HepG2 (cell line): ENCODE measurements around the gene AHCTF1. TPM values are rescaled to one million over a fixed set of nuclear protein-coding genes. Genes with fewer than 3 reads are reported as not detected.
"Not testable (repeated sequence)": the region's sequence is repeated elsewhere in the genome, so short reads cannot be mapped to it uniquely, and the experiment has no call there.

ENCODE experiments used
- ATAC-seq: fragments of 200-7000 bp; cut with Tn5 transposase; 3 replicates; pipeline ENCODE4 v1.9.1; 2020; ENCODE audit warnings: mild to moderate bottlenecking, moderate library complexity
- BruUV-seq: library from RNA; stranded (reverse); fragments of 400-500 nt; replicated peaks from 2 replicates; lab custom pipeline; 2021; lab: Mats Ljungman, UMichigan
- CTCF ChIA-PET: fragments of 300-600 bp; formaldehyde crosslinking; extraction: SDS; loops from one replicate; lab custom pipeline; 2021; ENCODE audit warnings: low total read pairs, inconsistent platforms, low intra/inter-chr PET ratio; lab: Yijun Ruan, JAX
- POLR2A ChIA-PET: fragments of 350-600 bp; sonication (Branson Sonifier 250); formaldehyde crosslinking; loops from one replicate; lab custom pipeline; 2020; ENCODE audit warnings: antibody characterized with exemption, inconsistent platforms; lab: Yijun Ruan, JAX
- DNase-seq: peaks from one replicate; pipeline ENCODE4 v3.0.0-alpha.2; 2015; ENCODE audit warnings: low spot score
- FAIRE-seq: peaks from 3 replicates; lab custom pipeline; 2011; peaks lifted over from hg19 to GRCh38; lab: Jason Lieb, UNC
- H2AFZ ChIP-seq: one replicate; pipeline ENCODE4 v1.6.1; 2011; ENCODE audit warnings: low read length, inconsistent platforms
- H3K27ac ChIP-seq: fragments of 300-600 bp; 3 replicates; pipeline ENCODE4 v1.8.0; 2011; ENCODE audit warnings: mixed run types, mild to moderate bottlenecking, mixed read lengths, low read length, inconsistent platforms; ENCODE audit not compliant: insufficient read depth; ENCODE audit errors: extremely low read length
- H3K27me3 ChIP-seq, 2 experiments: fragments of 200-600 bp in 1 of 2; 2 replicates in 1 of 2; 3 replicates in 1 of 2; pipeline versions ENCODE4 v1.6.0 to v1.8.0; 2011; ENCODE audit warnings: low read length in 2 of 2, mild to moderate bottlenecking in 2 of 2, moderate library complexity in 2 of 2, inconsistent platforms in 1 of 2; ENCODE audit not compliant: insufficient read depth in 2 of 2, control insufficient read depth in 1 of 2
- H3K36me3 ChIP-seq, 2 experiments: fragments of 200-600 bp in 1 of 2; replicated peaks in 1 of 2; 2 replicates in 1 of 2; 3 replicates in 1 of 2; pipeline versions ENCODE4 v1.5.1 to v1.8.0; 2011; ENCODE audit warnings: low read length in 2 of 2, inconsistent platforms in 1 of 2; ENCODE audit not compliant: insufficient read depth in 2 of 2, control insufficient read depth in 1 of 2
- H3K4me1 ChIP-seq: 2 replicates; pipeline ENCODE4 v1.5.1; 2012; ENCODE audit warnings: low read length, inconsistent platforms; ENCODE audit not compliant: insufficient read depth
- H3K4me2 ChIP-seq: 2 replicates; pipeline ENCODE4 v1.6.0; 2011; ENCODE audit warnings: low read depth, low read length, inconsistent platforms
- H3K4me3 ChIP-seq, 3 experiments: fragments of 200-600 bp in 1 of 3; sonication (generic), shearing (Covaris generic) in 1 of 3; replicated peaks in 1 of 3; 2 replicates each; pipeline ENCODE4 v1.5.1; 2011 to 2016; ENCODE audit warnings: low read length in 3 of 3, inconsistent platforms in 2 of 3, low read depth in 2 of 3, mild to moderate bottlenecking in 2 of 3, control low read depth in 1 of 3, mixed read lengths in 1 of 3; ENCODE audit not compliant: insufficient read depth in 1 of 3
- H3K79me2 ChIP-seq: one replicate; pipeline ENCODE4 v1.6.1; 2011; ENCODE audit warnings: low read length, inconsistent platforms; ENCODE audit not compliant: insufficient read depth
- H3K9ac ChIP-seq: 2 replicates; pipeline ENCODE4 v1.6.0; 2011; ENCODE audit warnings: mild to moderate bottlenecking, low read depth, low read length, inconsistent platforms; ENCODE audit not compliant: insufficient read depth
- H3K9me3 ChIP-seq: 2 replicates; pipeline ENCODE4 v1.5.1; 2012; ENCODE audit warnings: mild to moderate bottlenecking, low read length
- H4K20me1 ChIP-seq: 2 replicates; pipeline ENCODE4 v1.6.0; 2011; ENCODE audit warnings: inconsistent platforms, mild to moderate bottlenecking, low read length, moderate library complexity; ENCODE audit not compliant: insufficient read depth
- BATF2 ChIP-seq: sonication (generic); formaldehyde crosslinking; IDR thresholded peaks from 2 replicates; pipeline ENCODE4 v1.8.0; 2022; ENCODE audit warnings: mild to moderate bottlenecking, missing genetic modification reagents, moderate library complexity
- DMTF1 ChIP-seq: sonication (generic); formaldehyde crosslinking; IDR thresholded peaks from 2 replicates; pipeline ENCODE4 v1.4.0; 2020; ENCODE audit warnings: mild to moderate bottlenecking, missing genetic modification reagents
- EHMT2 ChIP-seq: fragments of 200-600 bp; sonication (generic); IDR thresholded peaks from 2 replicates; pipeline ENCODE4 v1.7.0; 2017; ENCODE audit warnings: antibody characterized with exemption, low read depth, low read length, borderline replicate concordance
- PAWR ChIP-seq: sonication (generic); formaldehyde crosslinking; IDR thresholded peaks from 2 replicates; pipeline ENCODE4 v1.4.0; 2020; ENCODE audit warnings: missing genetic modification reagents, mild to moderate bottlenecking, borderline replicate concordance
- SIN3B ChIP-seq: fragments of 150-350 bp; IDR thresholded peaks from 2 replicates; pipeline ENCODE4 v1.6.1; 2014; ENCODE audit warnings: low read length
- SIX1 ChIP-seq: sonication (generic); formaldehyde crosslinking; IDR thresholded peaks from 2 replicates; pipeline ENCODE4 v1.4.0; 2020; ENCODE audit warnings: missing genetic modification reagents, borderline replicate concordance
- ZBTB14 ChIP-seq: sonication (generic); formaldehyde crosslinking; IDR thresholded peaks from 2 replicates; pipeline ENCODE4 v1.4.0; 2020; ENCODE audit warnings: missing genetic modification reagents
- ZNF329 ChIP-seq: sonication (generic); formaldehyde crosslinking; IDR thresholded peaks from 2 replicates; pipeline ENCODE4 v1.9.0; 2021; ENCODE audit warnings: low read depth, mild to moderate bottlenecking, missing genetic modification reagents
- ZNF879 ChIP-seq: sonication (generic); formaldehyde crosslinking; IDR thresholded peaks from 2 replicates; pipeline ENCODE4 v1.8.1; 2023; ENCODE audit warnings: missing genetic modification reagents
- WGBS: methylation state at CpG from one replicate; pipeline ENCODE4 v1.1.6; 2017; ENCODE audit warnings: low lambda C conversion rate; 5-methylcytosine and 5-hydroxymethylcytosine counted together
- in situ Hi-C: cut with HindIII; loops from 2 replicates; pipeline ENCODE4 v1.10.0; 2017; ENCODE audit warnings: low pct_unique_long_range_greater_than_20kb; ENCODE audit not compliant: extremely low pct_ligation_motif_present
- intact Hi-C: fragments of 100-400 bp; cut with micrococcal nuclease; formaldehyde crosslinking; loops from one replicate; pipeline ENCODE4 v1.10.0; 2022; ENCODE audit not compliant: unreplicated experiment
- polyA plus RNA-seq, 8 experiments: library from polyadenylated mRNA; depleted of rRNA in 3 of 8; stranded (reverse) in 7 of 8; unstranded in 1 of 8; fragments of >200 nt; fragmentation: Illumina TruSeq in 4 of 8; extraction: Trizol in 4 of 8; gene quantifications; 2 replicates each; pipeline versions ENCODE4 v1.2.1 to v1.2.3, GENCODE V29; 2011 to 2016; ENCODE audit warnings: low read depth in 4 of 8, missing spikeins in 1 of 8, mixed read lengths in 1 of 8; ENCODE audit not compliant: insufficient read depth in 1 of 8
- total RNA-seq, 5 experiments: library from RNA; depleted of rRNA; stranded (reverse); fragments of >200 nt; fragmentation: Illumina TruSeq; extraction: Trizol; gene quantifications; 2 replicates each; pipeline ENCODE4 v1.2.3, GENCODE V29; 2016; ENCODE audit warnings: low read depth in 1 of 5
- TF ChIP-seq, protein P1 (sequence below): IDR thresholded peaks from 2 replicates; pipeline ENCODE4 v1.6.1; 2016; ENCODE audit warnings: missing compliant biosample characterization, missing genetic modification reagents, borderline replicate concordance

AHCTF1 gene
- total and polyA plus RNA-seq, 2 of the 13 experiments (the other 11 are each of a cell fraction or from before 2014, with no cell fraction given) = 16.6 to 45.9 TPM

GRCh38 chr1:246856371-246856770 is 75.4 kb downstream of the AHCTF1 start (continued):
- TF ChIP-seq BATF2 (CRISPR knock-in tag) (no peak), SIN3B (no peak), ZNF329 (no peak), ZBTB14 (no peak)

GRCh38 chr1:246850640-246851039 is 81.1 kb downstream of the AHCTF1 start:
- H3K9me3 ChIP-seq, H3K27ac ChIP-seq, H2AFZ ChIP-seq, H3K79me2 ChIP-seq, CTCF ChIA-PET, H3K4me3 ChIP-seq, BruUV-seq, H3K9ac ChIP-seq, H3K27me3 ChIP-seq, H4K20me1 ChIP-seq, DNase-seq, H3K4me2 ChIP-seq, in situ Hi-C loops, POLR2A ChIA-PET, FAIRE-seq, H3K4me1 ChIP-seq, intact Hi-C loops, ATAC-seq: not testable (repeated sequence)
- H3K36me3 ChIP-seq = peaks cover 8 to 76% of the 10 kb centered on the region in 2 experiments
- 99% methylated on average over 5 of the region's 5 CpGs for WGBS

DNA sequence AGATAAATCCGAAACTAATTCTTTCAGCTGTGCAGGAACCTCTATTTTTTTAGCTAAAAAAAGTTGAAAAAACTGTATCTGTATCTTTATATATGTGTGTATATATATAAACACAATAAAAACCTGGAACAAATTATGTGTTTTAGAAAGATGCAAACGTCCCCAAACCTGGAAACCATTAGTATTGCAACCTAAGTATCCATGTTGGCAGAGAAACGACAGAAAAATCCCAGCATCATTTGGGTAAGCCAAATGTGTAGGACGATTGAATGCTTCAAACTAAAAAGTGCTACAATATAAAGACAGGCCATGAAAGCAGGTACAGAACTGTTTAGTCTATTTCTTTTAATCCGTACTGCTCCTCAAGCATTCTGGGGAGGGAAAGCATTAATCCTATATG is 87.9 kb downstream of the AHCTF1 start:
- Histone ChIP-seq H3K27me3 (no peaks in the 10 kb centered on the region; a peak in 1 of 5 replicates), H3K27ac (no peak overlapping the region), H3K79me2 (no peaks in the 10 kb centered on the region), H3K36me3 (peaks cover 10 to 46% of the 10 kb centered on the region in 2 experiments), H4K20me1 (no peaks in the 10 kb centered on the region), H3K9ac (no peak overlapping the region), H2AFZ (no peak overlapping the region), H3K9me3 (no peaks in the 10 kb centered on the region), H3K4me1 (no peaks in the 10 kb centered on the region), H3K4me2 (no peak overlapping the region), H3K4me3 (no peak overlapping the region)
- in situ Hi-C loops = no loop called here
- no peak for ATAC-seq
- POLR2A ChIA-PET = no interaction called here
- WGBS = 96% methylated on average over 5 of the region's 5 CpGs
- CTCF ChIA-PET = no interaction called here
- DNase-seq = no peak
- no TSS peak for BruUV-seq
- no peak for FAIRE-seq
- intact Hi-C loops = no loop called here
- TF ChIP-seq EHMT2 = no peak
- TF ChIP-seq ZNF879 (CRISPR knock-in tag) = no peak
- no peak for TF ChIP-seq PAWR (CRISPR knock-in tag)
- TF ChIP-seq SIX1 (CRISPR knock-in tag) = no peak
- no peak for TF ChIP-seq DMTF1 (CRISPR knock-in tag)
- TF ChIP-seq, protein P1, sequence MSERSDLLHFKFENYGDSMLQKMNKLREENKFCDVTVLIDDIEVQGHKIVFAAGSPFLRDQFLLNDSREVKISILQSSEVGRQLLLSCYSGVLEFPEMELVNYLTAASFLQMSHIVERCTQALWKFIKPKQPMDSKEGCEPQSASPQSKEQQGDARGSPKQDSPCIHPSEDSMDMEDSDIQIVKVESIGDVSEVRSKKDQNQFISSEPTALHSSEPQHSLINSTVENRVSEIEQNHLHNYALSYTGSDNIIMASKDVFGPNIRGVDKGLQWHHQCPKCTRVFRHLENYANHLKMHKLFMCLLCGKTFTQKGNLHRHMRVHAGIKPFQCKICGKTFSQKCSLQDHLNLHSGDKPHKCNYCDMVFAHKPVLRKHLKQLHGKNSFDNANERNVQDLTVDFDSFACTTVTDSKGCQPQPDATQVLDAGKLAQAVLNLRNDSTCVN (CRISPR knock-in tag) = no peak
